Dermis blood vessel endothelial cell (primary cell): Measurements from ENCODE around the gene RBMS3. TPM values are rescaled to one million over a fixed set of nuclear protein-coding genes. Genes with fewer than 3 reads are reported as not detected.

ENCODE experiments used
- DNase-seq: peaks from one replicate; pipeline ENCODE4 v3.0.0; 2010
- total RNA-seq: library from RNA; depleted of rRNA; stranded (reverse); fragments of >200 nt; gene quantifications from 2 replicates; pipeline ENCODE4 v1.2.3, GENCODE V29; 2014

Gene RBMS3
- total RNA-seq, 1 donor from 2014 or later = 37.6 TPM

- DNase-seq = peak; percentile 6
Measured at GRCh38 chr3:29279286-29279685, 1.6 kb upstream of the RBMS3 start.

GRCh38 chr3:29279806-29280205 is 1.1 kb upstream of the RBMS3 start:
- DNase-seq = peak; percentile 54

- no peak for DNase-seq
Measured at GRCh38 chr3:29281094-29281343, 148 bp downstream of the RBMS3 start.

- peak; percentile 69 for DNase-seq
Measured at GRCh38 chr3:29281344-29282241, 722 bp downstream of the RBMS3 start.

- peak; percentile 79 for DNase-seq
Measured at GRCh38 chr3:29282427-29283230, 1.8 kb downstream of the RBMS3 start.

GRCh38 chr3:29283231-29284119 is 2.6 kb downstream of the RBMS3 start:
- DNase-seq = peak; percentile 38

GRCh38 chr3:29284497-29284896 is 3.6 kb downstream of the RBMS3 start:
- DNase-seq = peak; percentile 13

GRCh38 chr3:29285471-29286071 is 4.7 kb downstream of the RBMS3 start:
- DNase-seq = peak; percentile 50

GRCh38 chr3:29286478-29287240 is 5.8 kb downstream of the RBMS3 start:
- DNase-seq = peak; percentile 21

GRCh38 chr3:29290596-29290995 is 9.7 kb downstream of the RBMS3 start:
- no peak for DNase-seq

- DNase-seq = peak; percentile 32
Measured at GRCh38 chr3:29291260-29291981, 10.6 kb downstream of the RBMS3 start.

- DNase-seq = no peak
Measured at GRCh38 chr3:29291982-29292363, 11.1 kb downstream of the RBMS3 start.

- DNase-seq = no peak
Measured at GRCh38 chr3:29293421-29293820, 12.6 kb downstream of the RBMS3 start.

- no peak for DNase-seq
Measured at GRCh38 chr3:29297998-29298397, 17.1 kb downstream of the RBMS3 start.

GRCh38 chr3:29301332-29302019 is 20.6 kb downstream of the RBMS3 start:
- DNase-seq = no peak

GRCh38 chr3:29302619-29303018 is 21.7 kb downstream of the RBMS3 start:
- DNase-seq = no peak

- DNase-seq = no peak
Measured at GRCh38 chr3:29307295-29307694, 26.4 kb downstream of the RBMS3 start.

- no peak for DNase-seq
Measured at GRCh38 chr3:29310865-29311264, 30.0 kb downstream of the RBMS3 start.

- no peak for DNase-seq
Measured at GRCh38 chr3:29311795-29312194, 30.9 kb downstream of the RBMS3 start.

- no peak for DNase-seq
Measured at GRCh38 chr3:29312395-29312794, 31.5 kb downstream of the RBMS3 start.
